H9 (cell line): ENCODE data around the gene KIAA0930. TPM values are rescaled to one million over a fixed set of nuclear protein-coding genes. Genes with fewer than 3 reads are reported as not detected.

Source experiments
- DNase-seq: peaks from one replicate; pipeline ENCODE4 v3.0.0-alpha.2; 2017
- H2AFZ ChIP-seq: one replicate; pipeline ENCODE4 v1.6.1; 2013; ENCODE audit warnings: mild to moderate bottlenecking, low read length, control low read depth, moderate library complexity
- H2AK5ac ChIP-seq: 2 replicates; pipeline ENCODE4 v1.6.1; 2013; ENCODE audit warnings: low read length, control low read depth, mixed read lengths; ENCODE audit not compliant: insufficient read length
- H2BK120ac ChIP-seq: one replicate; pipeline ENCODE4 v1.6.1; 2013; ENCODE audit warnings: low read depth, mild to moderate bottlenecking, low read length, control low read depth, inconsistent platforms; ENCODE audit not compliant: poor library complexity, severe bottlenecking
- H2BK12ac ChIP-seq: 2 replicates; pipeline ENCODE4 v1.6.1; 2013; ENCODE audit warnings: low read length, control low read depth, mixed read lengths, low read depth; ENCODE audit not compliant: insufficient read length
- H2BK15ac ChIP-seq: 2 replicates; pipeline ENCODE4 v1.6.1; 2013; ENCODE audit warnings: low read depth, low read length, control low read depth
- H2BK20ac ChIP-seq: one replicate; pipeline ENCODE4 v1.6.1; 2013; ENCODE audit warnings: low read depth, mild to moderate bottlenecking, low read length, control low read depth, inconsistent platforms; ENCODE audit not compliant: poor library complexity, severe bottlenecking
- H2BK5ac ChIP-seq: 2 replicates; pipeline ENCODE4 v1.6.1; 2013; ENCODE audit warnings: low read length, control low read depth, mixed read lengths; ENCODE audit not compliant: insufficient read length
- H3K14ac ChIP-seq: 2 replicates; pipeline ENCODE4 v1.6.1; 2013; ENCODE audit warnings: low read length, control low read depth; ENCODE audit not compliant: insufficient read depth
- H3K18ac ChIP-seq: 2 replicates; pipeline ENCODE4 v1.6.1; 2013; ENCODE audit warnings: low read depth, mild to moderate bottlenecking, mixed read lengths, low read length, control low read depth; ENCODE audit not compliant: insufficient read length
- H3K23ac ChIP-seq: 2 replicates; pipeline ENCODE4 v1.6.1; 2013; ENCODE audit warnings: low read length, control low read depth, mixed read lengths, low read depth; ENCODE audit not compliant: insufficient read length
- H3K23me2 ChIP-seq: 2 replicates; pipeline ENCODE4 v1.6.1; 2013; ENCODE audit warnings: low read depth, mild to moderate bottlenecking, mixed read lengths, low read length, control low read depth; ENCODE audit not compliant: insufficient read length, poor library complexity, severe bottlenecking
- H3K27ac ChIP-seq: 2 replicates; pipeline ENCODE4 v1.5.1; 2013; ENCODE audit warnings: low read length, control low read depth, mixed read lengths, low read depth; ENCODE audit not compliant: insufficient read length
- H3K27me3 ChIP-seq: 2 replicates; pipeline ENCODE4 v1.6.1; 2013; ENCODE audit warnings: low read length, control low read depth, inconsistent platforms; ENCODE audit not compliant: insufficient read depth
- H3K4ac ChIP-seq: 2 replicates; pipeline ENCODE4 v1.6.1; 2013; ENCODE audit warnings: low read depth, mild to moderate bottlenecking, control low read depth, inconsistent platforms, low read length, moderate library complexity
- H3K4me1 ChIP-seq: 2 replicates; pipeline ENCODE4 v1.6.1; 2013; ENCODE audit warnings: low read length, control low read depth, inconsistent platforms; ENCODE audit not compliant: insufficient read depth
- H3K4me2 ChIP-seq: 2 replicates; pipeline ENCODE4 v1.6.1; 2013; ENCODE audit warnings: low read length, control low read depth, mixed read lengths; ENCODE audit not compliant: insufficient read length, insufficient read depth
- H3K56ac ChIP-seq: 2 replicates; pipeline ENCODE4 v1.6.1; 2013; ENCODE audit warnings: low read depth, mild to moderate bottlenecking, mixed read lengths, low read length, control low read depth; ENCODE audit not compliant: insufficient read length
- H3K79me1 ChIP-seq: 2 replicates; pipeline ENCODE4 v1.6.1; 2013; ENCODE audit warnings: low read depth, mild to moderate bottlenecking, moderate library complexity, low read length, control low read depth, inconsistent platforms; ENCODE audit not compliant: insufficient read depth, poor library complexity, severe bottlenecking
- H3K79me2 ChIP-seq: 2 replicates; pipeline ENCODE4 v1.6.1; 2013; ENCODE audit warnings: low read length, control low read depth, inconsistent platforms; ENCODE audit not compliant: insufficient read depth
- H3K9ac ChIP-seq: 2 replicates; pipeline ENCODE4 v1.6.1; 2013; ENCODE audit warnings: low read length, control low read depth, mixed read lengths; ENCODE audit not compliant: insufficient read length; ENCODE audit errors: extremely low read depth
- H3K9me3 ChIP-seq: one replicate; pipeline ENCODE4 v1.6.1; 2013; ENCODE audit warnings: low read depth, low read length, inconsistent platforms; ENCODE audit not compliant: control insufficient read depth
- H3T11ph ChIP-seq: one replicate; pipeline ENCODE4 v1.6.1; 2013; ENCODE audit warnings: mild to moderate bottlenecking, low read length, control low read depth, inconsistent platforms
- H4K20me1 ChIP-seq: one replicate; pipeline ENCODE4 v1.6.1; 2013; ENCODE audit not compliant: control insufficient read depth, insufficient read length, insufficient read depth
- H4K5ac ChIP-seq: 2 replicates; pipeline ENCODE4 v1.6.1; 2013; ENCODE audit warnings: low read depth, mild to moderate bottlenecking, mixed read lengths, low read length, control low read depth; ENCODE audit not compliant: insufficient read length
- H4K8ac ChIP-seq: replicated peaks from 2 replicates; pipeline ENCODE4 v1.6.1; 2013; ENCODE audit warnings: low read length, control low read depth, mixed read lengths, low read depth; ENCODE audit not compliant: insufficient read length
- H4K91ac ChIP-seq: 2 replicates; pipeline ENCODE4 v1.6.1; 2013; ENCODE audit warnings: low read depth, mild to moderate bottlenecking, moderate library complexity, mixed read lengths, low read length, control low read depth; ENCODE audit not compliant: insufficient read length
- H3K27ac Mint-ChIP-seq, 3 experiments: 2 replicates in 2 of 3; 3 replicates in 1 of 3; pipeline ENCODE4 v1.8.0; 2020 to 2021; ENCODE audit warnings: mixed read lengths in 3 of 3, mild to moderate bottlenecking in 1 of 3, moderate library complexity in 1 of 3
- H3K27me3 Mint-ChIP-seq: 2 replicates; pipeline ENCODE4 v1.8.0; 2021; ENCODE audit warnings: low read depth, mild to moderate bottlenecking, moderate library complexity, mixed read lengths
- H3K36me3 Mint-ChIP-seq, 3 experiments: 2 replicates in 2 of 3; 3 replicates in 1 of 3; pipeline ENCODE4 v1.8.0; 2020 to 2021; ENCODE audit warnings: low read depth in 3 of 3, mixed read lengths in 3 of 3; ENCODE audit not compliant: insufficient read depth in 1 of 3
- H3K4me1 Mint-ChIP-seq, 2 experiments: 2 replicates each; pipeline ENCODE4 v1.8.0; 2020; ENCODE audit warnings: mixed read lengths in 2 of 2
- H3K4me3 Mint-ChIP-seq, 2 experiments: 2 replicates in 1 of 2; 3 replicates in 1 of 2; pipeline ENCODE4 v1.8.0; 2020 to 2021; ENCODE audit warnings: mild to moderate bottlenecking in 2 of 2, mixed read lengths in 2 of 2, moderate library complexity in 1 of 2
- H3K9me3 Mint-ChIP-seq, 2 experiments: 2 replicates in 1 of 2; 3 replicates in 1 of 2; pipeline ENCODE4 v1.8.0; 2020; ENCODE audit warnings: mild to moderate bottlenecking in 2 of 2, mixed read lengths in 2 of 2, moderate library complexity in 1 of 2
- WGBS: extraction: QIAGEN DNeasy Blood & Tissue Kit; methylation state at CpG from one replicate; pipeline ENCODE4 v1.1.7; 2013; ENCODE audit warnings: missing lambda C conversion rate, low lambda C conversion rate, mixed read lengths; ENCODE audit not compliant: insufficient read length; ENCODE audit errors: extremely low coverage; 5-methylcytosine and 5-hydroxymethylcytosine counted together
- total RNA-seq: library from RNA; stranded (reverse); gene quantifications from 2 replicates; pipeline ENCODE4 v1.2.1, GENCODE V29; 2021
- TF ChIP-seq, protein P1 (sequence below): fragments of 200-600 bp; sonication (generic); conservative IDR thresholded peaks from 3 replicates; pipeline ENCODE4 v1.8.0; 2021; ENCODE audit warnings: antibody characterized with exemption, mild to moderate bottlenecking

Gene KIAA0930
- total RNA-seq, 1 experiment from 2014 or later, result 46.2 TPM

DNA sequence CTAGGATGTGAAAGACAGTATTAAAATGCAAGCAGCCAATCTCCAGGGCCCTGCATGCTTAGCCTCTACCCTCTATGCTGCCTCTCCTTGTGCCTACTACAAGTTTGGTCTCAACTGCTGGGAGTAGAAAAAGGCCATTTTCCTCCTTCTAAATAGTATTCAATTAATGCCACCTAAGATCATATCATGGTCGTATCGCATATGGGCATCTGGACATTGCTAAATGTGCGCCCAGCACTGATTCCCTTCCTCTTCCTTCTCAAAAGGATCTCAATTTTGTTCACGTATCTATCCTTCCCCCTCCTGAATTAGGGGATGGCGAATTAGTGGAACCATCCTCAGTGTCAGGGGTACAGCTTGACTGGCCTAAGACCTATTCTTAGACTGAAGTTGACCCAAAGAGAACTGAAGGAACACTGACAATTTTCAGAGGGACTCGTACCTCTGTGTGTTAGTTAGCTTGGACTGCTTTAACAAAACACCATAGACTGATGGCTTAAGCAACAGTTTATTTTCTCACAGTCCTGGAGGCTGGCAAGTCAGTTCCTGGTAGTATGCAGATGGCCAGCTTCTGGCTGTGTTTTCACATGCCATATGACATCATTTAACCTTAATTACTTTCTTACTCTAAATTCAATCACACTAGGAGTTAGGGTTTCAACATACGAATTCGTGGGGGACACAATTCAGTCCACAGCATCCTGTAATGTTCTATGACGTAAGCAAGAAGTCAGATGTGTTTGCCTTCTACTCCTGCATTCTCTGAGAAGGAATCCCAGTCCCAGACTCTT, 85.4 kb downstream of the KIAA0930 start:
- Histone ChIP-seq H3K23me2 (no peaks in the 10 kb centered on the region), H3K18ac (no peak overlapping the region), H4K20me1 (no peaks in the 10 kb centered on the region), H3K4me2 (no peak overlapping the region), H2BK120ac (no peak overlapping the region), H3K4ac (no peak overlapping the region), H2BK12ac (no peak overlapping the region), H4K8ac (no peak overlapping the region), H3K79me1 (peaks cover 2% of the 10 kb centered on the region), H3K56ac (no peak overlapping the region), H3K27ac (no peak overlapping the region), H3K9ac (no peak overlapping the region), H2AFZ (no peak overlapping the region), H3K9me3 (no peaks in the 10 kb centered on the region), H3K23ac (no peak overlapping the region), H3K14ac (no peak overlapping the region), H3K27me3 (no peaks in the 10 kb centered on the region), H4K91ac (no peak overlapping the region), H2AK5ac (no peak overlapping the region), H3T11ph (no peak overlapping the region), H2BK20ac (no peak overlapping the region), H3K79me2 (peaks cover 2% of the 10 kb centered on the region; the same call in 1 of the 2 replicates), H3K4me1 (no peaks in the 10 kb centered on the region; the same call in 1 of the 2 replicates), H4K5ac (no peak overlapping the region), H2BK5ac (no peak overlapping the region), H2BK15ac (no peak overlapping the region; the same call in 1 of the 2 replicates)
- Mint-ChIP-seq H3K27me3 (no peaks in the 10 kb centered on the region), H3K36me3 (peaks cover 9 to 23% (median 18%) of the 10 kb centered on the region in 3 experiments; a peak in 6 of 7 replicates), H3K27ac (no peak overlapping the region; a peak in 1 of 7 replicates), H3K4me3 (no peak overlapping the region; a peak in 1 of 5 replicates), H3K9me3 (no peaks in the 10 kb centered on the region), H3K4me1 (peaks cover 5 to 6% of the 10 kb centered on the region in 2 experiments)
- no peak for DNase-seq
- WGBS, result no CpG with 5 or more reads among the region's 9 CpGs
- TF ChIP-seq, protein P1, sequence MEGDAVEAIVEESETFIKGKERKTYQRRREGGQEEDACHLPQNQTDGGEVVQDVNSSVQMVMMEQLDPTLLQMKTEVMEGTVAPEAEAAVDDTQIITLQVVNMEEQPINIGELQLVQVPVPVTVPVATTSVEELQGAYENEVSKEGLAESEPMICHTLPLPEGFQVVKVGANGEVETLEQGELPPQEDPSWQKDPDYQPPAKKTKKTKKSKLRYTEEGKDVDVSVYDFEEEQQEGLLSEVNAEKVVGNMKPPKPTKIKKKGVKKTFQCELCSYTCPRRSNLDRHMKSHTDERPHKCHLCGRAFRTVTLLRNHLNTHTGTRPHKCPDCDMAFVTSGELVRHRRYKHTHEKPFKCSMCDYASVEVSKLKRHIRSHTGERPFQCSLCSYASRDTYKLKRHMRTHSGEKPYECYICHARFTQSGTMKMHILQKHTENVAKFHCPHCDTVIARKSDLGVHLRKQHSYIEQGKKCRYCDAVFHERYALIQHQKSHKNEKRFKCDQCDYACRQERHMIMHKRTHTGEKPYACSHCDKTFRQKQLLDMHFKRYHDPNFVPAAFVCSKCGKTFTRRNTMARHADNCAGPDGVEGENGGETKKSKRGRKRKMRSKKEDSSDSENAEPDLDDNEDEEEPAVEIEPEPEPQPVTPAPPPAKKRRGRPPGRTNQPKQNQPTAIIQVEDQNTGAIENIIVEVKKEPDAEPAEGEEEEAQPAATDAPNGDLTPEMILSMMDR, result no peak
